Natural killer cell (primary cell): ENCODE results near the gene HLA-DMA. TPM values are rescaled to one million over a fixed set of nuclear protein-coding genes. Genes with fewer than 3 reads are reported as not detected.
A peak's percentile ranks its signal among the peaks of the same experiment; 100 is the strongest.

Experiments
- ATAC-seq, 3 donors: fragments of 150-1000 bp in 2 of 3; fragments of 200-7000 bp in 1 of 3; cut with Tn5 transposase; 1 replicate in 1 of 3; 2 replicates in 2 of 3; pipeline ENCODE4 v1.10.0; 2021; ENCODE audit warnings: mild to moderate bottlenecking in 2 of 3, moderate library complexity in 2 of 3
- DNase-seq, 2 donors: peaks; one replicate each; pipeline versions ENCODE4 v3.0.0 to v3.0.0-alpha.2; 2013 to 2021; ENCODE audit warnings: mixed read lengths in 1 of 2
- H3K27ac ChIP-seq: one replicate; pipeline ENCODE4 v1.5.1; 2013; ENCODE audit warnings: mild to moderate bottlenecking, low read length
- H3K27me3 ChIP-seq: one replicate; pipeline ENCODE4 v1.6.1; 2013; ENCODE audit warnings: low read length; ENCODE audit not compliant: control insufficient read depth, insufficient read depth
- H3K36me3 ChIP-seq: one replicate; pipeline ENCODE4 v1.6.1; 2013; ENCODE audit warnings: low read length; ENCODE audit not compliant: control insufficient read depth, insufficient read depth
- H3K4me1 ChIP-seq: one replicate; pipeline ENCODE4 v1.6.1; 2013; ENCODE audit warnings: low read length; ENCODE audit not compliant: control insufficient read depth, insufficient read depth
- H3K4me3 ChIP-seq: one replicate; pipeline ENCODE4 v1.5.1; 2013; ENCODE audit warnings: low read length
- H3K9me3 ChIP-seq: one replicate; pipeline ENCODE4 v1.6.1; 2013; ENCODE audit warnings: low read length; ENCODE audit not compliant: control insufficient read depth, insufficient read depth
- H3K27ac Mint-ChIP-seq, 2 donors: one replicate each; pipeline ENCODE4 v1.8.0; 2022; ENCODE audit warnings: mild to moderate bottlenecking in 2 of 2, mixed read lengths in 2 of 2, moderate library complexity in 1 of 2
- H3K27me3 Mint-ChIP-seq, 2 donors: one replicate each; pipeline ENCODE4 v1.8.0; 2022; ENCODE audit warnings: low read depth in 2 of 2, mixed read lengths in 2 of 2
- H3K36me3 Mint-ChIP-seq: one replicate; pipeline ENCODE4 v1.8.0; 2022; ENCODE audit warnings: mixed read lengths
- H3K4me1 Mint-ChIP-seq, 2 donors: one replicate each; pipeline ENCODE4 v1.8.0; 2022; ENCODE audit warnings: mixed read lengths in 2 of 2
- H3K4me3 Mint-ChIP-seq: one replicate; pipeline ENCODE4 v1.8.0; 2022; ENCODE audit warnings: mild to moderate bottlenecking, moderate library complexity, mixed read lengths
- H3K9me3 Mint-ChIP-seq, 2 donors: one replicate each; pipeline ENCODE4 v1.8.0; 2022; ENCODE audit warnings: mixed read lengths in 2 of 2
- WGBS: methylation state at CpG from one replicate; pipeline ENCODE4 v1.1.7; 2013; ENCODE audit warnings: missing lambda C conversion rate; ENCODE audit not compliant: insufficient coverage; 5-methylcytosine and 5-hydroxymethylcytosine counted together
- intact Hi-C: fragments of 100-400 bp; cut with micrococcal nuclease; formaldehyde crosslinking; loops from one replicate; pipeline ENCODE4 v1.14.2; 2022
- total RNA-seq, 4 donors: library from RNA; stranded (reverse); fragments of 120-200 nt in 1 of 4; gene quantifications; one replicate each; pipeline versions ENCODE4 v1.2.3 to v1.2.4, GENCODE V29; 2013 to 2022
- TF ChIP-seq, protein P1 (sequence below): fragments of 200-600 bp; IDR thresholded peaks from one replicate; pipeline ENCODE4 v1.8.0; 2022; ENCODE audit warnings: antibody characterized with exemption

Gene HLA-DMA
- total RNA-seq, 3 donors from 2014 or later (not counting 1 experiment from before 2014, with no cell fraction given) = 39.2 to 57.5 (median 48.1) TPM

DNA sequence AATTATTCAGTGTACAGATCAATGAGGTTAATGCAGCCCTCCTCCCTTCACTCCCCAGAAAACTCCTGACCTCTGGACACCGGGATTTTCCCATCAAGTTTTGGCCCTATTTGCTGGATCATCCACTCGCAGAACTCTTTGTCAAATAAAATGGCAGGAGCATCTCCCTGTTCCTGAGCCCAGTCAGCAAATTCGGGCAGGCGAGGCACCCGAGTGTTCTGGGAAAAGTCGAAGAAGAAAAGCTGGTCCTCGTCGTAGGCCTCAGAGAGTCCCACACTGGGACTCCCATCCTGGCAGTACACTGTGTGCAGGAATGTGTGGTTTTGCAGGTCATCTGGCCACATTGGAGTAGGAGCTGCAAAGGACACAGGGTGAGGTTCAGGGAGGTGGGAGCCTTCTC, 2.4 kb downstream of the HLA-DMA start:
- Histone ChIP-seq H3K27ac (no peak overlapping the region), H3K4me1 (peaks cover 46% of the 10 kb centered on the region), H3K27me3 (no peaks in the 10 kb centered on the region), H3K36me3 (no peaks in the 10 kb centered on the region), H3K9me3 (no peaks in the 10 kb centered on the region), H3K4me3 (peak overlapping the region; percentile 6)
- Mint-ChIP-seq H3K36me3 (no peaks in the 10 kb centered on the region), H3K4me1 (peaks cover 31 to 38% of the 10 kb centered on the region in 2 donors), H3K4me3 (no peak overlapping the region), H3K27me3 (no peaks in the 10 kb centered on the region), H3K27ac (no peak overlapping the region), H3K9me3 (no peaks in the 10 kb centered on the region)
- WGBS = 95% methylated on average over 8 of the region's 8 CpGs
- no peak for DNase-seq
- intact Hi-C loops = no loop called here
- ATAC-seq = no peak
- TF ChIP-seq, protein P1, sequence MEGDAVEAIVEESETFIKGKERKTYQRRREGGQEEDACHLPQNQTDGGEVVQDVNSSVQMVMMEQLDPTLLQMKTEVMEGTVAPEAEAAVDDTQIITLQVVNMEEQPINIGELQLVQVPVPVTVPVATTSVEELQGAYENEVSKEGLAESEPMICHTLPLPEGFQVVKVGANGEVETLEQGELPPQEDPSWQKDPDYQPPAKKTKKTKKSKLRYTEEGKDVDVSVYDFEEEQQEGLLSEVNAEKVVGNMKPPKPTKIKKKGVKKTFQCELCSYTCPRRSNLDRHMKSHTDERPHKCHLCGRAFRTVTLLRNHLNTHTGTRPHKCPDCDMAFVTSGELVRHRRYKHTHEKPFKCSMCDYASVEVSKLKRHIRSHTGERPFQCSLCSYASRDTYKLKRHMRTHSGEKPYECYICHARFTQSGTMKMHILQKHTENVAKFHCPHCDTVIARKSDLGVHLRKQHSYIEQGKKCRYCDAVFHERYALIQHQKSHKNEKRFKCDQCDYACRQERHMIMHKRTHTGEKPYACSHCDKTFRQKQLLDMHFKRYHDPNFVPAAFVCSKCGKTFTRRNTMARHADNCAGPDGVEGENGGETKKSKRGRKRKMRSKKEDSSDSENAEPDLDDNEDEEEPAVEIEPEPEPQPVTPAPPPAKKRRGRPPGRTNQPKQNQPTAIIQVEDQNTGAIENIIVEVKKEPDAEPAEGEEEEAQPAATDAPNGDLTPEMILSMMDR = no peak

DNA sequence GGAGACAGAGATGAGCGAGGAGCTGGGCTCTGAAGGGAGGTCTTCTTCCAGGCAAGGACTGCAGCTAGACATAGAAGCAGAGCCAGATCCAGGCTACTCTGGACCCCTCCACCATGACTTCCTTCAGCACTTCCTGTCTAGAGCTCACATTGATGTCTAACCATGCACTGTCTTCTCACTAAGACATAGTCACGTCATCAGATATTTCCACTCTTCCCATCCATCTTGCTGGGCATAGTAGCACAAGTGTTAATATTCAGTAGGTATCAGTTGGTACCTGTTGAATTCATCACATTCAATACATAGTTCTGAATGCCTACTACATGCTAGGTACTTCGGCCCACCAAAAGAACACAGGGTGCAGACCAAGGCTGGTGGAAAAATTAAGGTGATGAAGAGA, 2.9 kb downstream of the HLA-DMA start:
- TF ChIP-seq, protein P1 = no peak
- Mint-ChIP-seq H3K4me3 (no peak overlapping the region), H3K36me3 (no peaks in the 10 kb centered on the region), H3K9me3 (no peaks in the 10 kb centered on the region), H3K4me1 (peaks cover 36 to 42% of the 10 kb centered on the region in 2 donors), H3K27ac (no peak overlapping the region), H3K27me3 (no peaks in the 10 kb centered on the region)
- Histone ChIP-seq H3K27me3 (no peaks in the 10 kb centered on the region), H3K4me3 (no peak overlapping the region), H3K9me3 (no peaks in the 10 kb centered on the region), H3K36me3 (no peaks in the 10 kb centered on the region), H3K27ac (no peak overlapping the region), H3K4me1 (peaks cover 50% of the 10 kb centered on the region)
- 72% methylated on average over 3 of the region's 3 CpGs for WGBS
- peak in 1 of 2 donors; percentile 24 for DNase-seq
- ATAC-seq = no peak
- intact Hi-C loops = no loop called here

DNA sequence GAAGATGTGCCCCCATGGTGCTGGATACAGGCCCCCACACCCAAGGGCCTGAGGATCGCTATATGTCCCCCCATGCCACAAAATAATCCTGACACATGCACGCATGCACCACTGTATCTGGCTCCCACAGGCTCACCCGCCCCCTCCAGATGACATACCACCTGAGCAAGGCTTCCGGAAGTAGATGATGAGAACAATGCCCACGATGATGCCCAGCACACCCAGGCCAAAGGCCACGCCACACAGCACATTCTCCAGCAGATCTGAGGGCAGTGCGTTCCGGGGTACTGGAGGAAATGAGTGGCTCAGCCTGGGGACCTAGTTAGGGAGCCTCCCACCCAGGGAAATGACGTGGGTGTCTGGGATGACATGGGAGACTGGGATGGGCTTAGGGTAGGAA, 3.8 kb downstream of the HLA-DMA start:
- Mint-ChIP-seq H3K27me3 (no peaks in the 10 kb centered on the region), H3K36me3 (no peaks in the 10 kb centered on the region), H3K27ac (no peak overlapping the region), H3K4me1 (peaks cover 45 to 46% of the 10 kb centered on the region in 2 donors), H3K9me3 (no peaks in the 10 kb centered on the region), H3K4me3 (no peak overlapping the region)
- intact Hi-C loops = loop anchor here (10.0 kb wide), 1 partner anchor 264 kb away; no protein-coding TSS in a partner anchor
- ATAC-seq (no peak), DNase-seq (no peak)
- Histone ChIP-seq H3K27me3 (no peaks in the 10 kb centered on the region), H3K4me1 (peaks cover 52% of the 10 kb centered on the region), H3K4me3 (no peak overlapping the region), H3K9me3 (no peaks in the 10 kb centered on the region), H3K36me3 (no peaks in the 10 kb centered on the region), H3K27ac (no peak overlapping the region)
- TF ChIP-seq, protein P1 = no peak
- 89% methylated on average over 9 of the region's 9 CpGs for WGBS
